Fibroblast of skin of scalp (primary cell): Measurements from ENCODE around the gene OR4B1. TPM values are rescaled to one million over a fixed set of nuclear protein-coding genes. Genes with fewer than 3 reads are reported as not detected.
A peak's percentile ranks its signal among the peaks of the same experiment; 100 is the strongest.
"Not testable (repeated sequence)": the region's sequence is repeated elsewhere in the genome, so short reads cannot be mapped to it uniquely, and the experiment has no call there.

Experiments
- DNase-seq: peaks from one replicate; pipeline ENCODE4 v3.0.0-alpha.2; 2013
- polyA plus RNA-seq, 2 experiments: library from polyadenylated mRNA; unstranded; fragments of 120-200 nt; gene quantifications; one replicate each; pipeline ENCODE4 v1.2.1, GENCODE V29; 2013; ENCODE audit not compliant: insufficient read length in 2 of 2

Gene OR4B1
- not detected for polyA plus RNA-seq (2013, experiment 1 of 2; ENCODE audit: insufficient read length)
- polyA plus RNA-seq (2013, experiment 2 of 2; ENCODE audit: insufficient read length): not detected

- DNase-seq: no peak
Observed at GRCh38 chr11:48216510-48216909, at the start of gene OR4B1. Gene OR4B1, plus strand, starts transcription at chr11:48216810. Its CDS starts 0 bp downstream, at chr11:48216810.

- DNase-seq: peak; percentile 72
Observed at GRCh38 chr11:48167380-48167779, 49.2 kb upstream of the OR4B1 start.

DNA sequence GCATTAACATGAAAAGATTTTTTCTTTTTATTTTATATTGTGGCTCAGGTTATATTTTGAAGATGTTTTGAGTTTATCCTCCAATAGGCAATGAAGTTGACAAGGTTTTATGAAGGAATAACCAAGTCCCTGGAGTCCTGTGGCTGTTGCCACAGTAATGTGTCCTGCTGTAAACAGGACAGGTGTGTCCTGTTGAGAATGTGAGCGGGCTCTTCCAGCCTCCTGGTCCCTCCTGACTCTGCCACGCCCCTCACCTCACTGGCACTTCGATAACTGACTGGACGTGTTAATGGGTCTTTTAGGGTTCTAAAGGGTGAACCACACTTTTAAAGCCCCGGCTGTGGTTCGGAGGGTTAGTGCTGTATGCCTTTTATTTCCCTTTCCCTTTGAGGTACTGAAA, 47.8 kb upstream of the OR4B1 start:
- DNase-seq: no peak

- no peak for DNase-seq
Observed at GRCh38 chr11:48169259-48169658, 47.4 kb upstream of the OR4B1 start.

- peak; percentile 17 for DNase-seq
Observed at GRCh38 chr11:48169717-48170116, 46.9 kb upstream of the OR4B1 start.

- DNase-seq: peak; percentile 80
Observed at GRCh38 chr11:48170241-48171233, 46.1 kb upstream of the OR4B1 start.

GRCh38 chr11:48172818-48173609, 43.6 kb upstream of the OR4B1 start:
- DNase-seq: peak; percentile 67

- DNase-seq: no peak
Observed at GRCh38 chr11:48177661-48178060, 38.9 kb upstream of the OR4B1 start.

GRCh38 chr11:48180627-48181026, 36.0 kb upstream of the OR4B1 start:
- no peak for DNase-seq

- no peak for DNase-seq
Observed at GRCh38 chr11:48182860-48183526, 33.6 kb upstream of the OR4B1 start.

GRCh38 chr11:48184452-48184851, 32.2 kb upstream of the OR4B1 start:
- DNase-seq: no peak

GRCh38 chr11:48190906-48191654, 25.5 kb upstream of the OR4B1 start:
- not testable (repeated sequence) for DNase-seq

- DNase-seq: peak; percentile 8
Observed at GRCh38 chr11:48193876-48194275, 22.7 kb upstream of the OR4B1 start.

DNA sequence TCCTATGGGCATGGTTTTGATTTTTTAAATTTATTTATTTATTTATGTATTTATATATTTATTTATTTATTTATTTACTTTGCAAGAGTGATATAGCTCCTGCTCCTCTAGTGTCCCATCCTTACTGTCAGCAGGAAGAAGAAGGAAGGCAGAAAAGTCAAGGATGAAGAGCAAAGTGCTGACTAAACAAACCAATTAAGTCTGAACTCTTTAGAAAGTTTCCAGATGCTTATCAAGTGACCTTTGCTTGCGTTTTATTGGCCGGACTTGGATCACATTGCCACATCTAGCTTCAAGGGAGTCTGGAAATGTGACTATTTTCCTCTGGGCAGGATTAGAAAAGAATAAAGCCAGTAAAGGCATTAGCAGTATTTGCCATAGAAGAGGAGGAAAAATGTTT, 8.7 kb upstream of the OR4B1 start:
- no peak for DNase-seq

- DNase-seq: peak; percentile 1
Observed at GRCh38 chr11:48210052-48210451, 6.6 kb upstream of the OR4B1 start.

DNA sequence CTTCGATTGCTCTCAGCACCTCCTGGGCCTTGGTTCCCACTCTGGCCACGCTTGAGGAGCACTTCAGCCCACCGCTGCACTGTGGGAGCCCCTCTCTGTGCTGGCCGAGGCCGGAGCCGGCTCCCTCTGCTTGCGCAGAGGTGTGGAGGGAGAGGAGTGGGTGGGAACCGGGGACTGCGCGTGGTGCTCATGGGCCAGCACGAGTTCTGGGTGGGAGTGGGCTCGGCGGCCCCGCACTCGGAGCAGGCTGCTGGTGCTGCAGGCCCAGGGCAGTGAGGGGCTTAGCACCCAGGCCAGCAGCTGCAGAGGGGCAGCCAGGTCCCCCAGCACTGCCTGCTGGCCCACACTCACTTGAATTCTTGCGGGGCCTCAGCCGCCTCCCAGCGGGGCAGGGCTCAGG, 12.2 kb downstream of the OR4B1 start:
- DNase-seq: no peak

- not testable (repeated sequence) for DNase-seq
Observed at GRCh38 chr11:48230057-48230456, 13.4 kb downstream of the OR4B1 start.

DNA sequence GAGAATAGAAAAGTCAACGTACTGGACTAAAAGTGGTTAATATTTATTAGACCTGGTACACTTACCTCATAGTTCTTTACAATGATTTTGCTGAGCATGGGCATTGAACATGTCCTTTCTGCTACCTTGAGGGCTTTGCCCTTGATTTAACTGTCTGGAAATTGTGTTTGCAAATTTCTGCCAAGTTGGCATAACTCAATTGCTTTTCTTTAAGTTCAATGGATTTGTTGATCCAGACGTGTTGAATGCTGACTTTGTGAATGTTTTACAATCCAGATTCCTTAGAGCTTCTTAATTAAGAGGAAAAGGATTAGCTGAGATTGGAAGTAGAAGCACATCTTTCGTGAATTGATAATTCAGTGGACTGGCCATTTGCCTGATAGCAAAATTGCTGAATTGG, 21.1 kb downstream of the OR4B1 start:
- DNase-seq: no peak

DNA sequence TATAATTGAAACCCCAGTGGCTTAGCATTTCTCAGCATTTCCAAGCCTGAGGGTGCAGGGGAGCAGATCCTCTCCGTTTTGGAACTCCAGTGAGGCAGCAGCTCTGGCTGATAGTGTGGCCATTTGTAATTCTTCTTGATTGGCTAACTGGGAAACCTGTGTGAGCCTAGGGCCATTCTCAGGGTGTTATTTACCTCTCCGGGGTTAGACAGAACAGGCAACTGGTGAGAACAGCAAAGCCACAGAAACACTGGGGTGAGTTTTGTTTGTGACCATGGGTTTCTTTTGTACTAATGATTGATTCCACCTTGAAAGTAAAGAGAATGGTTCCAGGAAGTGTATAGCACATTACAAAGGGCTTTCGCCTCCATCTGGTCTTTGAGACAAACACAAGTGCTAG, 25.9 kb downstream of the OR4B1 start:
- no peak for DNase-seq

- no peak for DNase-seq
Observed at GRCh38 chr11:48244804-48245203, 28.2 kb downstream of the OR4B1 start, which contains the start of gene OR4X2. Gene OR4X2, plus strand, starts transcription at chr11:48245104. Its CDS starts 0 bp downstream, at chr11:48245104.

DNA sequence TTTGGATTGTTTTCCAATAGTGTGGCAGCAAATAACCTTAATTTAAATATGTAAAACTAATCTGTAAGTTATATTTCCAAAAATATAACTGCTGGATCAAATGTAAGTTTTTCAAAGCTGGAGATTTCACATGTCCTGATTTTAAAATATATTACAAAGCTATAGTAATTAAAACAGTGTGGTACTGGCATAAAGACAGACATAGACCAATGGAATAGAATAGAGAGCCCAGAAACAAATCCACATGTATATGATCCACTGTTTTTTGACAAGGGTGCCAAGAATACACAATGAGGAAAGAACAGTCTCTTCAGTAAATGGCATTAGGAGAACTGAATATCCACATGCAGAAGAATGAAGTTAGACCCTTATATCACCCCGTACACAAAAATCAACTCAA, 32.3 kb downstream of the OR4B1 start:
- DNase-seq: no peak

GRCh38 chr11:48261600-48261999, 45.0 kb downstream of the OR4B1 start:
- DNase-seq: no peak
